SK-N-SH treated with all-trans-retinoic acid at 6 μM for 48 hours (cell line): ENCODE results near the gene SMOC2.

Experiments used
- ATAC-seq: fragments of 200-7000 bp; cut with Tn5 transposase; 3 replicates; pipeline ENCODE4 v1.9.1; 2020; ENCODE audit warnings: mild to moderate bottlenecking, moderate library complexity
- ARNTL ChIP-seq: fragments of 450-650 bp; formaldehyde crosslinking; IDR thresholded peaks from 2 replicates; pipeline ENCODE4 v1.5.0; 2020; ENCODE audit warnings: low read depth, mild to moderate bottlenecking, moderate library complexity, borderline replicate concordance
- BACH2 ChIP-seq: fragments of 250-450 bp; sonication (Bioruptor Pico); IDR thresholded peaks from 2 replicates; pipeline ENCODE4 v1.9.0; 2021; ENCODE audit warnings: mild to moderate bottlenecking, borderline replicate concordance
- CREB5 ChIP-seq: fragments of 250-450 bp; sonication (Bioruptor Pico); IDR thresholded peaks from 2 replicates; pipeline ENCODE4 v1.5.1; 2020; ENCODE audit warnings: low read depth, mild to moderate bottlenecking, moderate library complexity
- CSDC2 ChIP-seq: fragments of 250-450 bp; sonication (Bioruptor Pico); IDR thresholded peaks from 2 replicates; pipeline ENCODE4 v1.5.0; 2020; ENCODE audit warnings: mild to moderate bottlenecking, moderate library complexity
- CSRNP3 ChIP-seq: fragments of 250-450 bp; sonication (Bioruptor Pico); IDR thresholded peaks from 2 replicates; pipeline ENCODE4 v1.5.1; 2021; ENCODE audit warnings: mild to moderate bottlenecking, moderate library complexity
- ESRRG ChIP-seq: fragments of 250-450 bp; sonication (Bioruptor Pico); IDR thresholded peaks from 2 replicates; pipeline ENCODE4 v1.6.1; 2021; ENCODE audit warnings: mild to moderate bottlenecking
- GLIS3 ChIP-seq: fragments of 250-450 bp; sonication (Bioruptor Pico); IDR thresholded peaks from 2 replicates; pipeline ENCODE4 v1.5.0; 2020; ENCODE audit warnings: mild to moderate bottlenecking, moderate library complexity
- ISL1 ChIP-seq: fragments of 250-450 bp; sonication (Bioruptor Pico); IDR thresholded peaks from 2 replicates; pipeline ENCODE4 v2.1.2; 2022; ENCODE audit warnings: mild to moderate bottlenecking, moderate library complexity
- OSR1 ChIP-seq: fragments of 250-450 bp; sonication (Bioruptor Pico); IDR thresholded peaks from 2 replicates; pipeline ENCODE4 v1.8.0; 2022; ENCODE audit warnings: moderate library complexity, mild to moderate bottlenecking, inconsistent platforms
- PATZ1 ChIP-seq: fragments of 250-450 bp; sonication (Bioruptor Pico); IDR thresholded peaks from 2 replicates; pipeline ENCODE4 v1.8.0; 2020; ENCODE audit warnings: mild to moderate bottlenecking, moderate library complexity, borderline replicate concordance
- POU6F1 ChIP-seq: fragments of 250-450 bp; sonication (Bioruptor Pico); IDR thresholded peaks from 2 replicates; pipeline ENCODE4 v1.8.0; 2021; ENCODE audit warnings: low read depth, mild to moderate bottlenecking, moderate library complexity, borderline replicate concordance
- PPARA ChIP-seq: fragments of 250-450 bp; sonication (Bioruptor Pico); IDR thresholded peaks from 2 replicates; pipeline ENCODE4 v1.5.0; 2020; ENCODE audit warnings: mild to moderate bottlenecking, borderline replicate concordance
- RARB ChIP-seq: fragments of 250-450 bp; sonication (Bioruptor Pico); IDR thresholded peaks from 2 replicates; pipeline ENCODE4 v1.8.0; 2021; ENCODE audit warnings: mild to moderate bottlenecking, moderate library complexity
- SNAI2 ChIP-seq: fragments of 250-450 bp; sonication (Bioruptor Pico); IDR thresholded peaks from 2 replicates; pipeline ENCODE4 v1.5.0; 2020; ENCODE audit warnings: mild to moderate bottlenecking, moderate library complexity
- TCF4 ChIP-seq: fragments of 250-450 bp; sonication (Bioruptor Pico); IDR thresholded peaks from 2 replicates; pipeline ENCODE4 v1.8.0; 2021; ENCODE audit warnings: mild to moderate bottlenecking, moderate library complexity, borderline replicate concordance
- TOX ChIP-seq: fragments of 250-450 bp; sonication (Bioruptor Pico); IDR thresholded peaks from 2 replicates; pipeline ENCODE4 v1.8.0; 2021; ENCODE audit warnings: mild to moderate bottlenecking, moderate library complexity, borderline replicate concordance
- TSHZ2 ChIP-seq: fragments of 250-450 bp; sonication (Bioruptor Pico); IDR thresholded peaks from 2 replicates; pipeline ENCODE4 v1.5.0; 2020; ENCODE audit warnings: mild to moderate bottlenecking, moderate library complexity
- ZC3H10 ChIP-seq: fragments of 250-450 bp; sonication (Bioruptor Pico); IDR thresholded peaks from 2 replicates; pipeline ENCODE4 v1.5.1; 2021; ENCODE audit warnings: mild to moderate bottlenecking, moderate library complexity
- ZFP30 ChIP-seq: fragments of 450-650 bp; formaldehyde crosslinking; IDR thresholded peaks from 2 replicates; pipeline ENCODE4 v1.5.0; 2022; ENCODE audit warnings: mild to moderate bottlenecking, moderate library complexity
- ZNF565 ChIP-seq: fragments of 450-650 bp; formaldehyde crosslinking; conservative IDR thresholded peaks from 2 replicates; pipeline ENCODE4 v1.5.0; 2020; ENCODE audit warnings: low read depth, mild to moderate bottlenecking, moderate library complexity
- ZNF70 ChIP-seq: fragments of 450-650 bp; formaldehyde crosslinking; IDR thresholded peaks from 2 replicates; pipeline ENCODE4 v1.5.0; 2020; ENCODE audit warnings: mild to moderate bottlenecking, moderate library complexity
- ZNF8 ChIP-seq: fragments of 450-650 bp; formaldehyde crosslinking; IDR thresholded peaks from 2 replicates; pipeline ENCODE4 v1.5.0; 2020; ENCODE audit warnings: mild to moderate bottlenecking, moderate library complexity

SMOC2 gene

GRCh38 chr6:168576388-168576787 is 135.4 kb downstream of the SMOC2 start:
- ATAC-seq: no peak

GRCh38 chr6:168577496-168577895 is 136.5 kb downstream of the SMOC2 start:
- ATAC-seq: no peak
- TF ChIP-seq ZNF70 (CRISPR knock-in tag) (no peak), PATZ1 (CRISPR knock-in tag) (no peak)

More at GRCh38 chr6:168576388-168576787, 135.4 kb downstream of the SMOC2 start:
- TF ChIP-seq ISL1 (CRISPR knock-in tag) (no peak), ZFP30 (CRISPR knock-in tag) (no peak), CREB5 (no peak), OSR1 (CRISPR knock-in tag) (no peak), ARNTL (CRISPR knock-in tag) (no peak), TCF4 (CRISPR knock-in tag) (no peak), CSRNP3 (CRISPR knock-in tag) (no peak), PATZ1 (CRISPR knock-in tag) (no peak), CSDC2 (CRISPR knock-in tag) (no peak), ZNF70 (CRISPR knock-in tag) (no peak), RARB (CRISPR knock-in tag) (no peak), BACH2 (CRISPR knock-in tag) (no peak), POU6F1 (CRISPR knock-in tag) (no peak), SNAI2 (CRISPR knock-in tag) (no peak), TSHZ2 (no peak), ZNF8 (CRISPR knock-in tag) (no peak)

- ATAC-seq: no peak
- TF ChIP-seq ZNF565 (no peak), GLIS3 (CRISPR knock-in tag) (no peak), BACH2 (CRISPR knock-in tag) (no peak), CSDC2 (CRISPR knock-in tag) (no peak), SNAI2 (CRISPR knock-in tag) (no peak), CSRNP3 (CRISPR knock-in tag) (no peak), ESRRG (no peak), OSR1 (CRISPR knock-in tag) (no peak), PPARA (CRISPR knock-in tag) (no peak), TOX (CRISPR knock-in tag) (no peak), ZC3H10 (no peak), ZNF70 (CRISPR knock-in tag) (no peak), ZNF8 (CRISPR knock-in tag) (no peak), ZFP30 (CRISPR knock-in tag) (no peak), TCF4 (CRISPR knock-in tag) (no peak), POU6F1 (CRISPR knock-in tag) (no peak), RARB (CRISPR knock-in tag) (no peak), ISL1 (CRISPR knock-in tag) (no peak)
Observed at GRCh38 chr6:168578036-168578435, 137.1 kb downstream of the SMOC2 start.
